NCI-H82 treated with DMSO at 0.1 percent for 48 hours (cell line): ENCODE data around the gene PSME3.

Source experiments
- DNase-seq: peaks from one replicate; lab custom pipeline; 2025; ENCODE audit not compliant: unreplicated experiment; lab: John Stamatoyannopoulos, UW

The PSME3 gene, protein sequence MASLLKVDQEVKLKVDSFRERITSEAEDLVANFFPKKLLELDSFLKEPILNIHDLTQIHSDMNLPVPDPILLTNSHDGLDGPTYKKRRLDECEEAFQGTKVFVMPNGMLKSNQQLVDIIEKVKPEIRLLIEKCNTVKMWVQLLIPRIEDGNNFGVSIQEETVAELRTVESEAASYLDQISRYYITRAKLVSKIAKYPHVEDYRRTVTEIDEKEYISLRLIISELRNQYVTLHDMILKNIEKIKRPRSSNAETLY

GRCh38 chr17:42832934-42833766, at the start of gene PSME3:
TSS of gene PSME3 (plus strand) at chr17:42833397. CDS start at chr17:42833632, 235 bp downstream.
- peak; percentile 63 for DNase-seq

- no peak for DNase-seq
Measured at GRCh38 chr17:42783791-42784138, 49.4 kb upstream of the PSME3 start.

- DNase-seq: no peak
Measured at GRCh38 chr17:42784409-42784808, 48.8 kb upstream of the PSME3 start.

GRCh38 chr17:42784811-42785592, 48.2 kb upstream of the PSME3 start:
- no peak for DNase-seq

- DNase-seq: no peak
Measured at GRCh38 chr17:42787266-42787665, 45.9 kb upstream of the PSME3 start.

DNA sequence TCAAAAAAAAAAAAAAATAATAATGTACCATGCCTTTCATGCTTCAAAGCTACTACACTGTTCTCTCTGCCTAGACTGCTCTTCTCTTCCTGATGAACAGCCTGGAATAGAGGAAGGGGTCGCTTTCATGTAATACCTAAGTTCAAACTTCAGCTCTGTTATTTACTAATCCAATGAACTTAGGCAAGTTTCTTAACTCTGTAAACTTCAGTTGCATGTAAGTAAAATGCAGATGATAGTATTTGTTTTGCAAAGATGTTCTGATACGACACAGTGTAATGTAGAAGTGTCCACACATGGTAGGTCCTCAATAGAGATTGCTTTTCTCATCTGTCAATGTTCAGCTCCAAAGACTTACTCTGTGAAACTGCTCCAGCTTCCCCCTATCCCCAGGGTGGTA, 41.2 kb upstream of the PSME3 start:
- DNase-seq: no peak

- no peak for DNase-seq
Measured at GRCh38 chr17:42792545-42792944, 40.7 kb upstream of the PSME3 start.

DNA sequence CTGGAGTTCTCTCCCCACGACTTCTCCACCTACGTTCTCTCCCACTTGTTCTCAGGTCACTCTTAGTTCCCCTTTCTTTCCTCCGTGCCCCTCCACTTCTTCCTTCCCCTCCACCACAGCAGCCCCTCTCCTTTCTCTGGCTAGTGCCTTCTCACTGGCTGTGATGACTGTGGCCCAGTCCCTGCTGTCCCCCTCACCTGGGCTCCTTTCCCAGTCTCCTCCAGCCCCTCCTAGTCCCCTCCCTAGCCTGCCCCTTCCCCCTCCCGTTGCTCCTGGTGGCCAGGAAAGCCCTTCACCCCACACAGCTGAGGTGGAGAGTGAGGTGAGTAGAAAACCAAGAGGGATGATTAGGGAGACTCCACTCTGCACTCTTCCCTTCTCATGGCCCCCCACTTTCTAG, 38.1 kb upstream of the PSME3 start:
- DNase-seq: no peak

GRCh38 chr17:42795465-42795864, 37.7 kb upstream of the PSME3 start:
- no peak for DNase-seq

DNA sequence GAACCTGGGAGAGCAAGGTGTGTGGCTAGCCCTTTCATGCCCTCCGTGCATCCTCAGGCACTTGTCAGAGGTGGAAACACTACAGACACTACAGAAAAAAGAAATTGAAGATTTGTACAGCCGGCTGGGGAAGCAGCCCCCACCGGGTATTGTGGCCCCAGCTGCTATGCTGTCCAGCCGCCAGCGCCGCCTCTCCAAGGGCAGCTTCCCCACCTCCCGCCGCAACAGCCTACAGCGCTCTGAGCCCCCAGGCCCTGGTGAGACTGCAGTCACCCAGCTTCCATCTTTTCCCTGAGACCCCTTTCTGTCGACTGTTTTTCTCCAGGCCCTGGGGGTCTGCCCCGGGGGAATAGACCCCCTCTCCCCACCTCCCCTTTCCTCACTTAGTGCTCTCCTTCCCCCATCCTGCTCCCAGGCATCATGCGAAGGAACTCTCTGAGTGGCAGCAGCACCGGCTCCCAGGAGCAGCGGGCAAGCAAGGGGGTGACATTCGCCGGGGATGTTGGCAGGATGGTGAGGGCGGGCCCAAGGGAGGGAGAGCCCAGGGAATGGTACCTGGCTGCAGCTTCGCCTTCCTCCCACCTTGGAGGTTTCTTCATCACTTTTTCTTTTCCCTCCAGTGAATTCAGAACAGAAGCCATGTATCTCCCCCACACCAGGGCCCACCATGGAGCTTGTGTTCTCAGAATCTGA, 37.0 kb upstream of the PSME3 start:
- no peak for DNase-seq

DNA sequence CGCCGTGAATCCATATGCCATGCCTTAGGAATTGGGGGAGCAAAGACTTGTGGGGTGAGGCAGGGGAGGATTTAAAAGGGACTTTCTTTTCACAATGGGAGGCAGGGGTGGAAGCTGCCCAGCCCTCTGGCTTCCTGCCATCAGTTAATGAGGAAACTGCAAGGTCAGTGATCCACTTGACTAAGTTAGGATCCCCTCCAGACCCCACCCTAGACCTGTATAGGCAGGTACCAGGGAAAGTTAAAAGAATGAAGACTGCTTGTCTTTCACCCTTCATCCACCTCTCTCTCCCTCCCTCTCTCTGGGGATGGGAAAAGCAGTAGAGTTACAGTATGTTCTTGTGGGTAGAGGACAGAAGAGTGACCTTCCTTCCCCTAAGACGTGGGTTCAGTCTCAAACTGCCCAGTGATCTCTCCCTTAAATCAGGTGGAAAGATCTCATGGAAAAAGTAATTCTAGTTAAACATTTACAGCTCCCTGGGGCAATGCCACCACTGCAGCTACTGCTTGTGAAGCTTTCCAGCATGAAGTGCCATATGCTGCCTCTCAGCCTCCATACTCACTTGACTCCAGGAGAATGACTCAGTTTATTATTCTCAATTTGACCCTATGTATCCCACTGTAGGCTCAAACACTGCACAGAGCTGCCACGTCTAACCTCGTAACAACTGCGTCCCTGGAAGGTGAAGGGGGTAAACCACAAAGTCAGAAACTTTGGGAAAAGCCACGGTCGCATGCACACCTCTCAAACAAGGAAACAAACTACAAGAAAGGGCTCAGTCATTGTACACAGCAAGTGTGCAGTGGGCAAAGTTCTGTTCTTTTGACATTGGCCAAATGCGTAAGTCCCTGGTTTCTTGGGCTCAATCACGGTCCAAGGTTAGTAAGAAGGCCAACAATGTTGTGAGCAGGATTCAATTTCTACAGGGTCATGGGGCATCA, 35.9 kb upstream of the PSME3 start:
- no peak for DNase-seq

GRCh38 chr17:42798011-42798382, 35.2 kb upstream of the PSME3 start:
- DNase-seq: no peak

DNA sequence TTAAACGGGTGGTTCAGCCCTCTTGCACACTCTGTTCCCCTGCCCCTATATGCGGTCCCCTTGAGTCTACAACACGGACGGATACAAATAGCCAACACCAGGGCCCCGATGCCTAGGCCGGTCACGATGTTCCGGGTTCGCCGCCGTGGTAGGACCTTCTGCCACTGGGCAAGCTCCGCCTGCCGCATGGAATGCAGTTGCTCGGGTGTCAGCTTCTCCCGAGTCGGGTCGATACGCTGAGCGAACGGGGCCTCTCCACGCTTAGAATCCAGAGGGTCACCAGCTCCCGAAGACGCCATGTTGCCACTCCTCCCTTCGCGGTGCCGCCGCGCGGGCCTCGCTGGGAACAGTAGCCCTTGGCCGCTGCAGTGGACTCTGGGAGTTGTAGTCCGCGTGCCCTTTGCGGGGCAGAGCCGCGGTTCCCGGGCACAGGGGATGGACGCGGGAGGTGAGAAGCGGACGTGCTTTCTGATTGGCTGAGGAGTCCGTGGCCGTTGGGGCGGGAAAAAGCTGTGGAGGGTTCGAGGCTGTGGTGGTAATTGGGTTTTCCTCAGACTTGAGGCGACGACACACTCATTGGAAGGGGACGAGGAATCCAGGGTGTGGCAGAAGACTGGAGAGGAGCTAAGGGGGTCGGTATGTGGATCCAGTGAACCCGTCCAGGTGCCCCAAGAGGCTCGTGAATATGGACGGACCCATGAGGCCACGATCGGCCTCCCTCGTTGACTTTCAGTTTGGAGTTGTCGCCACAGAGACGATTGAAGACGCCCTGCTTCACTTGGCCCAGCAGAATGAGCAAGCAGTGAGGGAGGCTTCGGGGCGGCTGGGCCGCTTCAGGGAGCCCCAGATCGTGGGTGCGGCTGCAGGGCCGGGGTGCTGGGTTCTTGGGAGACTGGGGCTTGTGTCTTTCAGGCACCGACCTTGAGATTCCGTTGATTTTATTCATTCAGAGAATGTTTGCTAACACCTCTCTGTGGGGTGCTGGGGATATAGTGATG, 34.5 kb upstream of the PSME3 start, which contains the start of the genes CNTD1 and COA3:
Gene CNTD1, plus strand, starts transcription at position 479 of the 998 bp plus-strand sequence. Its CDS starts 207 bp downstream, at position 686.
Gene COA3, minus strand, starts transcription at position 322 of the 998 bp plus-strand sequence. Its CDS starts 23 bp downstream, at position 299.
- DNase-seq: peak; percentile 48

DNA sequence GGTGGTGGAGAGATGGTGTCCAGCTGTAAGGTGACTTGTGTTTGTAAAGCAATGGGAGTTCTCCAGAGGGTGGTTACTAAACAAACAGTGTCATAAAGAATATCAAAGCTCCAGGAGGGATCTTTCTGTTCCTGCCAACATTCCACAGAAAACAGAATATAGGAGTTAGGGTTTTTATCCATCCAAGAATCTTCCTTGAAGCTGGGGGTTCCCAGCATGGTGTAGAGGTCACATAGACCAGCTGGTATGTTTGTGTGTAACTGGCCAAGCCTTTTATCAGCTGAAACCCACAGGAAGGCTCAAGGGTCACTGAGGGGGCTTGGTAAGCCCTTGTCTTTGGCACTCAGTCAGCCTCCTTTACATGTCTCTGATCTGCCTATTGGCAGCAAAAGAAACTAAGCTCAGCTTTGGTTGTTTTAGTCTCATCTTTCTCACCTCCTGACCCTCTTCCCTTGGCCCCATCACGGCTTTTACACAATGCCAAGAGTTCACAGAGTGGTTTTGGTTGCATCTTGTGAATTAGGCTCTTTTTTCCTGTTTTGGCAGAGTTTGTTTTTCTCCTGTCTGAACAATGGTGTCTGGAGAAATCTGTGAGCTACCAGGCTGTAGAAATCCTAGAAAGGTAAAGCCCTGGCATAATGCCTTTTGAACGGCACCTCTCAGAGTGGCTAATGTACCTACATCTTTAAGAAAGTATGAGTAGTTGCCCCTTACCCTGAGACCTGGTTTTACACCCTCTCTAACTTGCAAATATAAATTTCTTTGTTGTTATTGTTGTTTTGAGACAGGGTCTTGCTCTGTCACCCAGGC, 29.9 kb upstream of the PSME3 start:
- no peak for DNase-seq

- no peak for DNase-seq
Measured at GRCh38 chr17:42804918-42805367, 28.3 kb upstream of the PSME3 start.

GRCh38 chr17:42806249-42806648, 26.9 kb upstream of the PSME3 start:
- DNase-seq: no peak

- no peak for DNase-seq
Measured at GRCh38 chr17:42809250-42809649, 23.9 kb upstream of the PSME3 start.
